AG10803 (cell line): ENCODE data around the gene EPS8.
A peak's percentile ranks its signal among the peaks of the same experiment; 100 is the strongest.

ENCODE experiments used
- DNase-seq: peaks from one replicate; pipeline ENCODE4 v3.0.0; 2010; ENCODE audit warnings: low read depth
- H3K4me3 ChIP-seq: 2 replicates; pipeline ENCODE4 v1.5.1; 2011; ENCODE audit warnings: mild to moderate bottlenecking, low read length, control low read depth
- TF ChIP-seq, protein P1 (sequence below): conservative IDR thresholded peaks from 2 replicates; pipeline ENCODE4 v1.5.1; 2011; ENCODE audit warnings: mild to moderate bottlenecking, low read length, control low read depth, inconsistent platforms

The EPS8 gene

DNA sequence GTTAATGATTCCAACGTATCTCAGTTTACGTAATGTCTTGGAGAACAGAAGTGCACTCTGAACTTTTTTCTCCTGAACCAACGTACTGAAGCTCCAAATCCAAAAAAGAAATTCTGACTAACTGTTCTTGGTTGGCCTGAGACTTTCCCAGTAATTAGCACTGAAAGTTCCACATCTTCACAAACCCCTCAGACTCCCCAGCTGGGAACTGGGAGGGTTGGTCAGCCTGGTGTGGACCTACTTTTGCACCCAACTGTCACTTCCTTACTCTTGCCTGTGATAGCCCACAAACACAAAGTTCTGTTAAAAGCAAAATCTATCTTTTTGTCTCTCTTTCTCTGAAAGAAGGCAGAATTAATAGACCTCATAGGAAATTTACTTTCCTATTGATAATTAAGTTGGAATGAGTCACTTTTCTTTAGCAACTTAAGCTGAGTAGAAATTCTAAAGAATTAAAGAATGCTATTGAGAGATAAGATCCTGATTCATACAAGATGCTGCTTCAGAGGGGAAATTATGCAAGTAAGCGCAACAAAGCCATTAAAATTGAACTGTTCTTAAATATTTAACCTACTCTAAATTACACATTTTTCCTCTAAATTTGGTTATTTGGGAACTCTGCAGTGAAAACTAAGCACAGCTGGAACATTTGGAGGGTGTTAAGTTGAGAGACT is 155.0 kb downstream of the EPS8 start:
- H3K4me3 ChIP-seq, result no peak overlapping the region
- TF ChIP-seq, protein P1, sequence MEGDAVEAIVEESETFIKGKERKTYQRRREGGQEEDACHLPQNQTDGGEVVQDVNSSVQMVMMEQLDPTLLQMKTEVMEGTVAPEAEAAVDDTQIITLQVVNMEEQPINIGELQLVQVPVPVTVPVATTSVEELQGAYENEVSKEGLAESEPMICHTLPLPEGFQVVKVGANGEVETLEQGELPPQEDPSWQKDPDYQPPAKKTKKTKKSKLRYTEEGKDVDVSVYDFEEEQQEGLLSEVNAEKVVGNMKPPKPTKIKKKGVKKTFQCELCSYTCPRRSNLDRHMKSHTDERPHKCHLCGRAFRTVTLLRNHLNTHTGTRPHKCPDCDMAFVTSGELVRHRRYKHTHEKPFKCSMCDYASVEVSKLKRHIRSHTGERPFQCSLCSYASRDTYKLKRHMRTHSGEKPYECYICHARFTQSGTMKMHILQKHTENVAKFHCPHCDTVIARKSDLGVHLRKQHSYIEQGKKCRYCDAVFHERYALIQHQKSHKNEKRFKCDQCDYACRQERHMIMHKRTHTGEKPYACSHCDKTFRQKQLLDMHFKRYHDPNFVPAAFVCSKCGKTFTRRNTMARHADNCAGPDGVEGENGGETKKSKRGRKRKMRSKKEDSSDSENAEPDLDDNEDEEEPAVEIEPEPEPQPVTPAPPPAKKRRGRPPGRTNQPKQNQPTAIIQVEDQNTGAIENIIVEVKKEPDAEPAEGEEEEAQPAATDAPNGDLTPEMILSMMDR, result no peak
- DNase-seq, result peak; percentile 70

DNA sequence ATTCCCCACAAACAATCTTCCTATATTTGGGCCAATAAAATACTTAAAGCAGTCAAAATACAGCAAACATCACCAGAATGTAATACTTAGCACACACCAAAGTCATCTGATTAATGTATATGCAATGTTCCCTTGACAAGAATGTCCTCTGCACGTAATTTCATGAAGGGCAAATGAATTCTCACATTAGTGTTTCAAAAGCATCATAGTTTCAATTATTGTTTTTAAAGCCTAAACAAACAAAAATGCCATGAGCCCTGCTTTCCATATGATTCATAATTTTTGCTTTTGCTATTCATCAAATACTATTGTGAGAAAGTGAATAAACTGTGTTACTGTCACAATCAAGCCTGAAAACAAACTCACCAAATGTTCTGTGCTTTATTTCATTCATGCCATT is 156.0 kb downstream of the EPS8 start:
- peak; percentile 22 for DNase-seq
- TF ChIP-seq, protein P1, result no peak
- H3K4me3 ChIP-seq, result no peak overlapping the region

DNA sequence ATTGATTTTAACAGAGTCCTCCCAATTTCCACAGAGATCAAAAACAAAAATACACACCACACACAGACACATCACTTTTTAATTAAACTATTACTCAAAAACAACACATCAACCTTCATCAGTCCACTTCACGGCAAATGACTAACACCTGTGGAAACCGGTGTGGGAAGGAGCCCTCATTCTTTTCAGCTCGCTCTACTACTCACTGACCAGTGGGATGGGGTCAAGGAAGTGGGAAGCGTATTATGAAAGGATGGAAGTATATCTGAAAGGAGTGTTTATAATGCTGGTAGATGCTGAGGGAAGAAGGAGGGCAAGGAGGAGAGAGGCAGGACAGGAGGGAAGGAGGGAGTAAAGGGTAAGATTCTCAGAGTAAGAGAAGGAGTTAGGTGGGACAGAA is 156.5 kb downstream of the EPS8 start:
- TF ChIP-seq, protein P1, result no peak
- no peak overlapping the region for H3K4me3 ChIP-seq
- DNase-seq, result no peak

DNA sequence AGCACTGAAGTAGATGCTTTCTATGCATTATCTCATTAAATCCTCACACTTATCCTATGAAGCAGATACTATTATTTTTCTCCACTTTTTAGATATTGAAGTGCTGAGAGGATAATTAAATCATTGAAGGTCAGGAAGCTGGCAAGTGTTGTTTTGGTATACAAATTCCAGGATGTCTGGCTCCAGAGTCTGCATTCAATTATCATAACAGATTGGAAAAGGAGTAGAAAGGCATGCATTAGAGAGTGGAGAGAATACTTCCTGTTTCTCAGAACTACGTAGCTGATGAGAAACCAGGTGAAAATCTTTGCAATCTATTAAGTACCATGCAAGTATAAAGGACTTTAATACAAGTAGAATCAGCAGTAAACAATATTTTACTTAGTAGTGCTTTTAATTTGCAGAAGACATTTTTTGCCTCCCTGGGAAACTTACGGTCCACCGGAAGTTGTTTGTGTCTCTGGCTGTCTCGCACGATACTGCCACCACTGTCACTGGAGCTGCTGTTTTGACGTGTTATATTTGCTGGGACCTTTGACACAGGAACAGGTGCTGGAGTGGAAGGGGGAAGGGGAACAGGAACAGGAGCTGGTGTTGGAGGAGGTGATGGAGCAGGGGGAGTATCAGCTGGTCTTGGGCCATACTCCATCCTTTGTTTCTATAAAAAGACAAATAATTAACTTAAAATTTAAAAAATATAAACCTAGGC is 158.0 kb downstream of the EPS8 start:
- H3K4me3 ChIP-seq, result no peak overlapping the region
- peak; percentile 65 for DNase-seq
- TF ChIP-seq, protein P1, result no peak

DNA sequence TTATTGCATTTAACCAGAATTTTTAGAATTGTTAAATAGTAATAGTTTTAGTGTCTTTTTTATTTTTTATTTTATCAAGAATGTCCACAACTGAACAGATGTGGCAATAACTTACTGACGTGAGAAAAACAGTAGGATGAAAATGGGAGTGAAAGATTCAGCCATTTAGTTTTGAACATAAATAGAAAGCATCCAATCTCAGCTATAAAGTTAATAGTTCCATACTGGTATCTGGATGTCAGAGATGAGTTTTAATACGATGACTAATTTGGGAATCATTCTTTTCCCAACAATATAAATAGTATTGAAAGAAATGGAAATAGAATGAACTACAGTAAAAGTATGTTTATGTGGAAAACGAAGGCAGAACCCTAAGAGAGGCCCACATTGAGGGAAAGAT is 159.4 kb downstream of the EPS8 start:
- H3K4me3 ChIP-seq, result no peak overlapping the region
- DNase-seq, result peak; percentile 63
- TF ChIP-seq, protein P1, result no peak

DNA sequence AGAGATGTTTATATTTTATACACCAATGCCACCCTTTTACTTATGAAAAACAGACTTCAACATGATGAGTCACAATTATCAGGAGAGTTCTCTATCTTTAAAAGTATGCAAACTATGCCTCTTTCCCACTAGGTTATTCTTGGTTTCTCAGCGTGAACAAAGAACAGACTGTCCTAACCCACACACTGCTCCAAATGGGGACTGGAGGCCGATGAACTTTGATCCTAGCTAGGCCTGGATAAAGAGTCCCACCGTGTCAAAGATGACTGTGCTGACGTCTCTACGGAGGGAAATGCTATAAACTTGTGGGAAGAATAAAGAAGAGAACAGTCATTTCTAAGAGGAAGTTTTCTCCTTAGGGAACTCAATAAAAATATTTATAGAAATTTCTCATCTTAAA is 160.1 kb downstream of the EPS8 start:
- TF ChIP-seq, protein P1, result no peak
- H3K4me3 ChIP-seq, result no peak overlapping the region
- peak; percentile 94 for DNase-seq
